Measurements from ENCODE around the gene LRRC17.

DNA sequence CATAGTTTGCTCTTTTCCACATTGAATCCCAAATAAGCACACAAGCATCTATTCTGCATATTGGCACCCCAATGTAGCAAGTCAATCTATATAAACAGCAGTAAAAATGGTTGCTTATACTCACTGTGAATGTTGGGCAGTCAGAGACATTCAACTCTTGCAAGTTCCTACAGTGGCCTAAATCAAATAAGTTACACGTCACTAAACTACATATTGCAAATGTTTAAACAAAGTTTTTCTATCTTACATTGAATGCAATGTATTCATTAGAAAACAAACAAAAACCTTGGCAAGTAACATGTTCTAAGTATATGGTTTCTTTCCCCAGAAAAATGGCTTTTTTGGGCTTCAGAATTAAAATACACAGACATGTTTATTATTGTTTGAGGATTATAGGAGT, 19.0 kb downstream of the LRRC17 start:
- TF ChIP-seq, protein P1, sequence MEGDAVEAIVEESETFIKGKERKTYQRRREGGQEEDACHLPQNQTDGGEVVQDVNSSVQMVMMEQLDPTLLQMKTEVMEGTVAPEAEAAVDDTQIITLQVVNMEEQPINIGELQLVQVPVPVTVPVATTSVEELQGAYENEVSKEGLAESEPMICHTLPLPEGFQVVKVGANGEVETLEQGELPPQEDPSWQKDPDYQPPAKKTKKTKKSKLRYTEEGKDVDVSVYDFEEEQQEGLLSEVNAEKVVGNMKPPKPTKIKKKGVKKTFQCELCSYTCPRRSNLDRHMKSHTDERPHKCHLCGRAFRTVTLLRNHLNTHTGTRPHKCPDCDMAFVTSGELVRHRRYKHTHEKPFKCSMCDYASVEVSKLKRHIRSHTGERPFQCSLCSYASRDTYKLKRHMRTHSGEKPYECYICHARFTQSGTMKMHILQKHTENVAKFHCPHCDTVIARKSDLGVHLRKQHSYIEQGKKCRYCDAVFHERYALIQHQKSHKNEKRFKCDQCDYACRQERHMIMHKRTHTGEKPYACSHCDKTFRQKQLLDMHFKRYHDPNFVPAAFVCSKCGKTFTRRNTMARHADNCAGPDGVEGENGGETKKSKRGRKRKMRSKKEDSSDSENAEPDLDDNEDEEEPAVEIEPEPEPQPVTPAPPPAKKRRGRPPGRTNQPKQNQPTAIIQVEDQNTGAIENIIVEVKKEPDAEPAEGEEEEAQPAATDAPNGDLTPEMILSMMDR (IDR thresholded peaks at IDR 0.05): no peak
- TF ChIP-seq POLR2A (IDR thresholded peaks at IDR 0.05): no peak
